Measurements from ENCODE around the gene FEM1B. TPM values are rescaled to one million over a fixed set of nuclear protein-coding genes. Genes with fewer than 3 reads are reported as not detected.

The FEM1B gene
- total RNA-seq, 2 experiments from 2014 or later, result 83.2 to 94.9 TPM

DNA sequence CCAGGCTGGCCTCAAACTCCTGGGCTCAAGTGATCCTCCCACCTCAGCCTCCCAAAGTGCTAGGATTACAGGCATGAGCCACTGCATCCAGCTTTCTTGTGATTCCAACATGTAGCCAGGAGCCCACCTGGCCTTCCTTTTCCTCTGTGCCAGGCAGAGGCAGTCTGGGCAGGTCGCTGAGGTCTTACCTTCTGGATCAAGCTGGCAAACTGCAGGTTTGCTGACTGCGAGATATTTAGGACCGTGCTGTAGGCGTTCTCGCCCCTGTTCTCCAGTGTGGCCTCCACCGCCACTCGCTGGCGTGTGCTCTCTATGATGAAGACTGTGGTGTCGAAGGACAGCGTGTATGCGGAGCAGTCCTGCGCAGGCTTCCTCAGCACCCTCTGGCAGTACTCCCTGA, 42.5 kb downstream of the FEM1B start:
- Histone ChIP-seq H3K27me3 (ENCODE audit: control insufficient read depth in 1 of 2, insufficient read depth in 2 of 2, low read length in 2 of 2) (no peaks in the 10 kb centered on the region), H3K9me3 (ENCODE audit: control insufficient read depth in 1 of 2, insufficient read depth in 1 of 2, low read length in 2 of 2) (no peaks in the 10 kb centered on the region), H3K36me3 (ENCODE audit: insufficient read depth, low read length) (no peaks in the 10 kb centered on the region), H3K4me3 (ENCODE audit: low read length) (no peak overlapping the region), H3K27ac (ENCODE audit: low read depth in 1 of 2, low read length in 2 of 2) (no peak overlapping the region), H3K4me1 (ENCODE audit: insufficient read depth, low read length) (no peaks in the 10 kb centered on the region)
- CTCF ChIA-PET, result no interaction called here
- Mint-ChIP-seq H3K9me3 (no peaks in the 10 kb centered on the region), H3K4me1 (ENCODE audit: low read depth) (peaks cover 19% of the 10 kb centered on the region), H3K27ac (no peak overlapping the region), H3K36me3 (ENCODE audit: low read depth) (no peaks in the 10 kb centered on the region), H3K4me3 (no peak overlapping the region), H3K27me3 (no peaks in the 10 kb centered on the region)
- TF ChIP-seq, protein P1, sequence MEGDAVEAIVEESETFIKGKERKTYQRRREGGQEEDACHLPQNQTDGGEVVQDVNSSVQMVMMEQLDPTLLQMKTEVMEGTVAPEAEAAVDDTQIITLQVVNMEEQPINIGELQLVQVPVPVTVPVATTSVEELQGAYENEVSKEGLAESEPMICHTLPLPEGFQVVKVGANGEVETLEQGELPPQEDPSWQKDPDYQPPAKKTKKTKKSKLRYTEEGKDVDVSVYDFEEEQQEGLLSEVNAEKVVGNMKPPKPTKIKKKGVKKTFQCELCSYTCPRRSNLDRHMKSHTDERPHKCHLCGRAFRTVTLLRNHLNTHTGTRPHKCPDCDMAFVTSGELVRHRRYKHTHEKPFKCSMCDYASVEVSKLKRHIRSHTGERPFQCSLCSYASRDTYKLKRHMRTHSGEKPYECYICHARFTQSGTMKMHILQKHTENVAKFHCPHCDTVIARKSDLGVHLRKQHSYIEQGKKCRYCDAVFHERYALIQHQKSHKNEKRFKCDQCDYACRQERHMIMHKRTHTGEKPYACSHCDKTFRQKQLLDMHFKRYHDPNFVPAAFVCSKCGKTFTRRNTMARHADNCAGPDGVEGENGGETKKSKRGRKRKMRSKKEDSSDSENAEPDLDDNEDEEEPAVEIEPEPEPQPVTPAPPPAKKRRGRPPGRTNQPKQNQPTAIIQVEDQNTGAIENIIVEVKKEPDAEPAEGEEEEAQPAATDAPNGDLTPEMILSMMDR (IDR thresholded peaks at IDR 0.05), result no peak
- DNase-seq (no peak), ATAC-seq (ENCODE audit: poor library complexity) (no peak)
- POLR2A ChIA-PET, result no interaction called here
- intact Hi-C loops (cut with DNase I, micrococcal nuclease), result loop anchor here in 1 of 2 experiments (5.0 kb wide), 1 partner anchor 1118 kb away; no protein-coding TSS in a partner anchor

DNA sequence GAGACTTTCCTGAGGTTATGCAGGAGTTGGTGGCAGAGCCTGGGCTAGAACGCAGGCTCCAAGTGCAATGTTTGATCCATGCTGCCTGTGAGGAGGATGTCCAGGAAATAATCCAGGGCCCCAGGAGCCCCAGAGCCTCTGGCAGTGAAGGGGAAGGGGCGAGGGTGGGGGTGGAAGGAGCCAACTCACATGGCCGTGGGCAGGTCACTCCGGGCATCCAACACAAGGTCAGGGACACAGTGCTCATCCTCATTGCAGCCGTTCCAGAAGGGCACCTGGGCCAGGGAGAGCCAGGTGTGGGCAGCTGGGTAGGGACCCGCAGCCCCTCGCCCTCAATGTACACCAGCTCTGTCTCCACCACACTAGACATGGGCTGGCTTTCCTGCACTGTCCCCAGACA, 43.7 kb downstream of the FEM1B start:
- POLR2A ChIA-PET, result interaction anchor here (0.8 kb wide), 1 partner anchor 31 kb away, joined by 3 read pairs; no protein-coding TSS in a partner anchor
- H3K36me3 ChIP-seq (ENCODE audit: insufficient read depth, low read length), result no peaks in the 10 kb centered on the region
- DNase-seq, result no peak
- H3K27me3 Mint-ChIP-seq, result no peaks in the 10 kb centered on the region
- CTCF ChIA-PET, result no interaction called here
- H3K27ac ChIP-seq (ENCODE audit: low read depth in 1 of 2, low read length in 2 of 2), result no peak overlapping the region
- ATAC-seq (ENCODE audit: poor library complexity), result no peak
- H3K9me3 Mint-ChIP-seq, result no peaks in the 10 kb centered on the region
- H3K9me3 ChIP-seq (ENCODE audit: control insufficient read depth in 1 of 2, insufficient read depth in 1 of 2, low read length in 2 of 2), result no peaks in the 10 kb centered on the region
- H3K4me1 Mint-ChIP-seq (ENCODE audit: low read depth), result peaks cover 23% of the 10 kb centered on the region
- H3K4me1 ChIP-seq (ENCODE audit: insufficient read depth, low read length), result no peaks in the 10 kb centered on the region
- TF ChIP-seq, protein P1 (IDR thresholded peaks at IDR 0.05), result no peak
- H3K27me3 ChIP-seq (ENCODE audit: control insufficient read depth in 1 of 2, insufficient read depth in 2 of 2, low read length in 2 of 2), result no peaks in the 10 kb centered on the region
- intact Hi-C loops (cut with DNase I, micrococcal nuclease), result loop anchor here in 1 of 2 experiments (5.0 kb wide), 1 partner anchor 1119 kb away; no protein-coding TSS in a partner anchor
- H3K36me3 Mint-ChIP-seq (ENCODE audit: low read depth), result no peaks in the 10 kb centered on the region
- H3K27ac Mint-ChIP-seq, result no peak overlapping the region
- H3K4me3 ChIP-seq (ENCODE audit: low read length), result no peak overlapping the region
- no peak overlapping the region for H3K4me3 Mint-ChIP-seq

DNA sequence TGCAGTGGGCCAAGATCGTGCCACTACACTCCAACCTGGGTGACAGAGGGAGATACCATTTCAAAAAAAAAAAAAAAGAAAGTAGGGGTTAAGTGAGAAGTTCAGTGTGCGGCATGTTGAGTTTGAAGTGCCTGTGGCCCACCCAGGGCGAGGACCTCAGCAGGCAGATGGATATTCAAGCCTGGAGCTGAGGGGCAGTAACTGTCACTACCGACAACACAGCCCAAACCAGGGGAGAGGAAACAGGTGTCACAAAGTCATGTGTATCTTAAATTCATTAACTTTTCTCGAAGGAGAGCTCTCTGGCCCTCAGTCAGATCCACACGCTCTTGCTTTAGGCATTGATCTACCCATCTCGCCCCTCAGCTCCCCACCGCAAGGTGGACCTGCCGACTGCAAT, 45.3 kb downstream of the FEM1B start:
- H3K9me3 ChIP-seq (ENCODE audit: control insufficient read depth in 1 of 2, insufficient read depth in 1 of 2, low read length in 2 of 2), result no peaks in the 10 kb centered on the region
- intact Hi-C loops (cut with DNase I, micrococcal nuclease), result loop anchor here in 1 of 2 experiments (2.0 to 5.0 kb wide), 2 partner anchors 14 to 1120 kb away; no protein-coding TSS in a partner anchor
- POLR2A ChIA-PET, result interaction anchor here (0.6 kb wide), 1 partner anchor 27 kb away, joined by 6 read pairs; no protein-coding TSS in a partner anchor
- Mint-ChIP-seq H3K9me3 (no peaks in the 10 kb centered on the region), H3K36me3 (ENCODE audit: low read depth) (no peaks in the 10 kb centered on the region), H3K4me1 (ENCODE audit: low read depth) (peaks cover 34% of the 10 kb centered on the region), H3K27me3 (no peaks in the 10 kb centered on the region), H3K27ac (no peak overlapping the region), H3K4me3 (no peak overlapping the region)
- no peak overlapping the region for H3K4me3 ChIP-seq (ENCODE audit: low read length)
- TF ChIP-seq, protein P1 (IDR thresholded peaks at IDR 0.05), result no peak
- H3K27me3 ChIP-seq (ENCODE audit: control insufficient read depth in 1 of 2, insufficient read depth in 2 of 2, low read length in 2 of 2), result no peaks in the 10 kb centered on the region
- DNase-seq, result no peak
- H3K36me3 ChIP-seq (ENCODE audit: insufficient read depth, low read length), result no peaks in the 10 kb centered on the region
- ATAC-seq (ENCODE audit: poor library complexity), result no peak
- CTCF ChIA-PET, result interaction anchor here (1.8 kb wide), 1 partner anchor 16 kb away, joined by 5 read pairs; no protein-coding TSS in a partner anchor
- peaks cover 11% of the 10 kb centered on the region for H3K4me1 ChIP-seq (ENCODE audit: insufficient read depth, low read length)
- H3K27ac ChIP-seq (ENCODE audit: low read depth in 1 of 2, low read length in 2 of 2), result no peak overlapping the region
